A673 (cell line): ENCODE data around the gene NOLC1. TPM values are rescaled to one million over a fixed set of nuclear protein-coding genes. Genes with fewer than 3 reads are reported as not detected.

Experiments
- BruUV-seq: library from RNA; stranded (reverse); fragments of 400-500 nt; replicated peaks from 2 replicates; lab custom pipeline; 2021; lab: Mats Ljungman, UMichigan
- CTCF ChIA-PET: fragments of 300-600 bp; sonication (Branson Sonifier 250); formaldehyde crosslinking; loops from one replicate; lab custom pipeline; 2022; ENCODE audit warnings: antibody characterized with exemption; lab: Charles Lee
- POLR2A ChIA-PET: fragments of 300-600 bp; sonication (Branson Sonifier 250); formaldehyde crosslinking; loops from one replicate; lab custom pipeline; 2022; ENCODE audit warnings: antibody characterized with exemption; ENCODE audit not compliant: low non-redundant PET; lab: Charles Lee
- DNase-seq: peaks from one replicate; pipeline ENCODE4 v3.0.0-alpha.2; 2015; ENCODE audit warnings: low spot score
- H3K27ac ChIP-seq: fragments of 200-600 bp; sonication (generic); 2 replicates; pipeline ENCODE4 v1.5.1; 2016; ENCODE audit warnings: mixed run types, low read depth, mild to moderate bottlenecking, mixed read lengths, antibody characterized with exemption, low read length; ENCODE audit not compliant: poor library complexity, severe bottlenecking
- H3K27me3 ChIP-seq: fragments of 200-600 bp; sonication (generic); replicated peaks from 2 replicates; pipeline ENCODE4 v1.6.1; 2017; ENCODE audit warnings: mixed run types, low read depth, mild to moderate bottlenecking, mixed read lengths, antibody characterized with exemption, low read length; ENCODE audit not compliant: insufficient read depth, poor library complexity
- H3K36me3 ChIP-seq: fragments of 200-600 bp; sonication (generic); 2 replicates; pipeline ENCODE4 v1.6.1; 2016; ENCODE audit warnings: mixed run types, mild to moderate bottlenecking, mixed read lengths, antibody characterized with exemption, low read length; ENCODE audit not compliant: insufficient read depth, poor library complexity, severe bottlenecking
- H3K4me1 ChIP-seq: fragments of 200-600 bp; sonication (generic); 2 replicates; pipeline ENCODE4 v1.6.1; 2017; ENCODE audit warnings: mixed run types, mild to moderate bottlenecking, mixed read lengths, antibody characterized with exemption, low read length; ENCODE audit not compliant: insufficient read depth, poor library complexity, severe bottlenecking
- H3K4me3 ChIP-seq: fragments of 200-600 bp; sonication (generic); 2 replicates; pipeline ENCODE4 v1.5.1; 2016; ENCODE audit warnings: low read depth, mixed run types, mild to moderate bottlenecking, mixed read lengths, low read length; ENCODE audit not compliant: poor library complexity, severe bottlenecking
- H3K9me3 ChIP-seq: fragments of 200-600 bp; sonication (generic); 2 replicates; pipeline ENCODE4 v1.6.1; 2016; ENCODE audit warnings: mixed run types, low read depth, mild to moderate bottlenecking, mixed read lengths, antibody characterized with exemption, low read length; ENCODE audit not compliant: poor library complexity, severe bottlenecking
- CTCF ChIP-seq: fragments of 300-800, 200-600 bp; sonication (generic); conservative IDR thresholded peaks from 2 replicates; pipeline ENCODE4 v1.5.1; 2017; ENCODE audit warnings: low read depth, mild to moderate bottlenecking, antibody characterized with exemption, low read length, moderate library complexity, mixed read lengths
- EZH2 ChIP-seq: fragments of 200-600 bp; sonication (generic); IDR thresholded peaks from 2 replicates; pipeline ENCODE4 v1.6.1; 2017; ENCODE audit warnings: borderline replicate concordance, low read depth, mild to moderate bottlenecking, mixed read lengths, antibody characterized with exemption, low read length; ENCODE audit not compliant: poor library complexity, severe bottlenecking
- intact Hi-C: fragments of 100-400 bp; cut with micrococcal nuclease; formaldehyde crosslinking; loops from one replicate; pipeline ENCODE4 v1.10.0; 2022; ENCODE audit not compliant: unreplicated experiment
- total RNA-seq: library from RNA; stranded (reverse); gene quantifications from 2 replicates; pipeline ENCODE4 v1.2.3, GENCODE V29; 2021

Gene NOLC1
- total RNA-seq, 1 experiment from 2014 or later = 225 TPM

GRCh38 chr10:102157224-102157623, 5.0 kb downstream of the NOLC1 start:
- no peaks in the 10 kb centered on the region for H3K27me3 ChIP-seq
- BruUV-seq = no TSS peak
- H3K4me1 ChIP-seq = no peaks in the 10 kb centered on the region
- no peak for TF ChIP-seq CTCF
- TF ChIP-seq EZH2 = no peak
- H3K27ac ChIP-seq = no peak overlapping the region
- no peak overlapping the region for H3K4me3 ChIP-seq
- H3K9me3 ChIP-seq = no peaks in the 10 kb centered on the region
- ChIA-PET POLR2A (interaction anchor here (0.6 kb wide), 1 partner anchor 22 kb away, joined by 4 read pairs; no protein-coding TSS in a partner anchor), CTCF (no interaction called here)
- intact Hi-C loops = no loop called here
- H3K36me3 ChIP-seq = peaks cover 78% of the 10 kb centered on the region
- DNase-seq = no peak

- POLR2A ChIA-PET = interaction anchor here (0.6 kb wide), 1 partner anchor 237 kb away, joined by 3 read pairs; the partner anchor contains the start of gene NFKB2
- Histone ChIP-seq H3K36me3 (peaks cover 96% of the 10 kb centered on the region), H3K4me3 (no peak overlapping the region), H3K4me1 (no peaks in the 10 kb centered on the region), H3K27ac (no peak overlapping the region), H3K27me3 (no peaks in the 10 kb centered on the region), H3K9me3 (no peaks in the 10 kb centered on the region)
- TF ChIP-seq CTCF (no peak), EZH2 (no peak)
- BruUV-seq = no TSS peak
- intact Hi-C loops = no loop called here
- no peak for DNase-seq
- CTCF ChIA-PET = no interaction called here
These were observed 6.9 kb downstream of the NOLC1 start for GRCh38 chr10:102159051-102159597.

- Histone ChIP-seq H3K4me3 (no peak overlapping the region), H3K27ac (no peak overlapping the region), H3K36me3 (peaks cover 89% of the 10 kb centered on the region), H3K9me3 (no peaks in the 10 kb centered on the region), H3K27me3 (no peaks in the 10 kb centered on the region), H3K4me1 (no peaks in the 10 kb centered on the region)
- POLR2A ChIA-PET = interaction anchor here (0.6 to 1.0 kb wide), 2 partner anchors 8 to 236 kb away, joined by 3 to 4 read pairs; partner anchors contain the start of genes NFKB2 and NOLC1
- CTCF ChIA-PET = no interaction called here
- no peak for DNase-seq
- BruUV-seq = no TSS peak
- TF ChIP-seq CTCF (no peak), EZH2 (no peak)
- intact Hi-C loops = loop anchor here (10.0 kb wide), 1 partner anchor 425 kb away; no protein-coding TSS in a partner anchor
These were observed 7.6 kb downstream of the NOLC1 start for GRCh38 chr10:102159831-102160230.
